IPS-20b (cell line): ENCODE measurements around the gene STRBP.

ENCODE experiments used
- H3K27ac ChIP-seq: one replicate; pipeline ENCODE4 v1.5.1; 2013; ENCODE audit warnings: low read length
- H3K27me3 ChIP-seq: 2 replicates; pipeline ENCODE4 v1.6.1; 2013; ENCODE audit warnings: mild to moderate bottlenecking, low read length, inconsistent platforms; ENCODE audit not compliant: insufficient read depth
- H3K36me3 ChIP-seq: 2 replicates; pipeline ENCODE4 v1.6.1; 2013; ENCODE audit warnings: low read depth, mild to moderate bottlenecking, inconsistent platforms, low read length, moderate library complexity; ENCODE audit not compliant: insufficient read depth
- H3K4me1 ChIP-seq: 2 replicates; pipeline ENCODE4 v1.6.1; 2013; ENCODE audit warnings: mild to moderate bottlenecking, control low read depth, inconsistent platforms, low read length, moderate library complexity; ENCODE audit not compliant: insufficient read depth
- H3K4me3 ChIP-seq: 2 replicates; pipeline ENCODE4 v1.5.1; 2013; ENCODE audit warnings: mild to moderate bottlenecking, low read length, inconsistent platforms
- H3K9ac ChIP-seq: 2 replicates; pipeline ENCODE4 v1.6.1; 2013; ENCODE audit warnings: low read depth, mild to moderate bottlenecking, inconsistent platforms, low read length, moderate library complexity
- H3K9me3 ChIP-seq: 2 replicates; pipeline ENCODE4 v1.6.1; 2013; ENCODE audit warnings: mild to moderate bottlenecking, low read depth, low read length, inconsistent platforms; ENCODE audit not compliant: insufficient read depth

STRBP gene

DNA sequence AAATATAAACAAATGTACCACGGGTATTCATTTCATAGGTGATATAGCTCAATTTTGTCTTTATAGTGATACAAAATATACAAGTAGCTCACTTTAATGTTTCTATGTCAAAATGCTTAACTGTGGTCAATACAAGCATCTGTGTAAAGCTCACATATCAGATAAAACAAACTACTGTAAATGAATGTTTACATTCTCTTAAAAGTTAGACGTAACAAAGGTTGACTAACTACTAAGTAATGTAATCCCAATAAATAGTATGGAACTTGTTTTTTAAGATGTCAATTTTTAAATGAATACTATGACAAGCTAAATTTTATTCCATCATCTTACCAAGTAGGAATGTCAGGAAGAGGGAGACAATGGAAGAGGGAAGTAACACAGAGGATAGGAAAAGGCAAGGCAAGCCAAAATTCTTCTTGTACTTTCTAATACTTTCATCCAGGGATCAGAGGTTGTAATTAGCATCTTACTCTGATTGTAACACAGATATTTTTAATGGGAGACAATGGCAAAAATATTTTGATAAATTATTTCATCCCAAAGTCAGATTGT, 105.5 kb downstream of the STRBP start:
- Histone ChIP-seq H3K36me3 (peaks cover 18% of the 10 kb centered on the region), H3K27ac (no peak overlapping the region), H3K9ac (no peak overlapping the region), H3K27me3 (no peaks in the 10 kb centered on the region), H3K4me3 (no peak overlapping the region), H3K4me1 (no peaks in the 10 kb centered on the region), H3K9me3 (no peaks in the 10 kb centered on the region)

DNA sequence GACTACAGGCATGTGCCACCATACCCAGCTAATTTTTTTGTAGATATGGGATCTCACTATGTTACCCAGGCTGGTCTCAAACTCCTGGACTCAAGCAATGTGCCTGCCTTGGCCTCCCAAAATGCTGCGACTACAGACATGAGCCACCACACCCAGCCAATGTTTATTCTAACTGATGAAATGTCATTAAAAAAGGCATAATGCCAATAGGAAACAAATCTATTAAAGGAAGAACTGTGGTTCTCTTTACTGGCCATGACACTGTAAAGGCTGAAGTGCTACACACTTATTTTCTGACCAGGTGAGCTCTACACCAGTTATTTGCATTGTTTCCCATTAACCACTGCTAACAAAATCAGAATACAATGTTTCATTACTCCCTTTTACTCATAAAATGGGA, 106.0 kb downstream of the STRBP start:
- Histone ChIP-seq H3K9me3 (no peaks in the 10 kb centered on the region), H3K27ac (no peak overlapping the region), H3K4me3 (no peak overlapping the region), H3K4me1 (no peaks in the 10 kb centered on the region), H3K36me3 (peaks cover 23% of the 10 kb centered on the region), H3K9ac (no peak overlapping the region), H3K27me3 (no peaks in the 10 kb centered on the region)

DNA sequence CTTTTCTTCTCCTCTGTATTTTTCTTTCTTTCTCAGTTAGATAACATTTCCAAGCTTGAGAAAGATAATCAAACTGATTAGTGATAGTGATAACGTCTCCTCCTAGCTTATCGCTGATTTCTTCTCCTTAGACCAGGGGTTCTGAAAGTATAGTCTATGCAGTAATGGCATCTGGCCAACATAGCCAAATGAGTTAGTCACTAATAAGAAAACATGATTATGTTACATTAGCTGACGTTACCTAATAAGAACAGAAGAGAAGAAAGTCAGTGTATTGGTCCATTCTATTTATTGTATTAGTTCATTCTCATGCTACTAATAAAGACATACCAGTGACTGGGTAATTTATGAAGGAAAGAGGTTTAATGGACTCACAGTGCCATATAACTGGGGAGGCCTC, 111.2 kb downstream of the STRBP start:
- no peaks in the 10 kb centered on the region for H3K27me3 ChIP-seq
- H3K4me1 ChIP-seq, result no peaks in the 10 kb centered on the region
- no peak overlapping the region for H3K27ac ChIP-seq
- no peak overlapping the region for H3K4me3 ChIP-seq
- H3K36me3 ChIP-seq, result peaks cover 31% of the 10 kb centered on the region
- no peak overlapping the region for H3K9ac ChIP-seq
- H3K9me3 ChIP-seq, result no peaks in the 10 kb centered on the region

- peaks cover 32% of the 10 kb centered on the region for H3K36me3 ChIP-seq
- no peaks in the 10 kb centered on the region for H3K27me3 ChIP-seq
Measured at GRCh38 chr9:123150708-123151503, 117.5 kb downstream of the STRBP start.

GRCh38 chr9:123149067-123149466, 119.3 kb downstream of the STRBP start:
- Histone ChIP-seq H3K4me3 (no peak overlapping the region), H3K9ac (no peak overlapping the region), H3K9me3 (no peaks in the 10 kb centered on the region), H3K27ac (no peak overlapping the region), H3K36me3 (peaks cover 39% of the 10 kb centered on the region), H3K4me1 (no peaks in the 10 kb centered on the region), H3K27me3 (no peaks in the 10 kb centered on the region)

More at GRCh38 chr9:123150708-123151503, 117.5 kb downstream of the STRBP start:
- Histone ChIP-seq H3K4me1 (no peaks in the 10 kb centered on the region), H3K9me3 (no peaks in the 10 kb centered on the region), H3K9ac (no peak overlapping the region), H3K4me3 (no peak overlapping the region), H3K27ac (no peak overlapping the region)

DNA sequence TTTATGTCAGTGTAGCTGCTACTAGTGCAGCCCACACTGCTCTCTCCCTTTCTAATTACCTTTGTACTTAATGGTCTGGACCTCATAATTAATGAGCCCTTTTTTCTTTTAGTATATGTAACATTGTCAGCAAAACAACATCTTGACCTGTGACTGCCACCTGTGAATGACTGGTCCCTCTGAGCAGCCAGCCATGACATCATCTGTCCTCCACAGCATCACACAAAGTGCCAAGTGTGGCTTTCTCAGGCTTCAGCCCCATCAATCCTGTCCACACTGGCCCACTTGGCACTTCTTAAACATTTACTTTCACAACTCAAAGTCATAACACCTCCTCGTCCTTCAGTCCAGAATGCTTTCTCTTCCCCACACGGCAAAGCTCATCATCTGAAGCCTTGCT, 130.2 kb downstream of the STRBP start:
- H3K36me3 ChIP-seq, result peaks cover 43% of the 10 kb centered on the region
- H3K4me3 ChIP-seq, result no peak overlapping the region
- no peaks in the 10 kb centered on the region for H3K4me1 ChIP-seq
- no peak overlapping the region for H3K27ac ChIP-seq
- no peaks in the 10 kb centered on the region for H3K27me3 ChIP-seq
- H3K9ac ChIP-seq, result no peak overlapping the region
- no peaks in the 10 kb centered on the region for H3K9me3 ChIP-seq

- H3K9ac ChIP-seq, result no peak overlapping the region
- H3K27me3 ChIP-seq, result no peaks in the 10 kb centered on the region
- H3K27ac ChIP-seq, result no peak overlapping the region
- peaks cover 69% of the 10 kb centered on the region for H3K36me3 ChIP-seq
- H3K4me3 ChIP-seq, result no peak overlapping the region
- H3K4me1 ChIP-seq, result no peaks in the 10 kb centered on the region
- no peaks in the 10 kb centered on the region for H3K9me3 ChIP-seq
Measured at GRCh38 chr9:123135430-123135829, 133.0 kb downstream of the STRBP start.

DNA sequence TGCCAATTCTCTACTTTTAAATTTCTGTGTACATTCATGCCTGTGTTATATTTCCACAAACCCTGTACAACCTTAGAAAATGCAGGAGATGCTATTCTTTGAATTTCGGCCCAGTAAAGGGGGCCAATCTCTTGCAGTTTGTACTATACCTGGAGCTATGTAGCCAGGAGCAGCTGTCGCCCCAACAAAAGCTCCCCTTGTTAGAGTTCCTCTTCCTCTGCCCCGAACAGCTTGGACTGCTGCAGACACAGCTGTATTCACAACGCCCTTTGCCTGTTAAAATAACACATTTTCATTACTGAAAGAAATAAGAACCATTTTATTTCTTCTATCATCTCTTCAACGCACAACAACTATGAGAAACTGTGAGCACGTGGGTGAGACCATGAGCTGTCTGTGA, 135.7 kb downstream of the STRBP start:
- Histone ChIP-seq H3K9ac (no peak overlapping the region), H3K9me3 (no peaks in the 10 kb centered on the region), H3K4me3 (no peak overlapping the region), H3K4me1 (no peaks in the 10 kb centered on the region), H3K27ac (no peak overlapping the region), H3K36me3 (peaks cover 78% of the 10 kb centered on the region), H3K27me3 (no peaks in the 10 kb centered on the region)

DNA sequence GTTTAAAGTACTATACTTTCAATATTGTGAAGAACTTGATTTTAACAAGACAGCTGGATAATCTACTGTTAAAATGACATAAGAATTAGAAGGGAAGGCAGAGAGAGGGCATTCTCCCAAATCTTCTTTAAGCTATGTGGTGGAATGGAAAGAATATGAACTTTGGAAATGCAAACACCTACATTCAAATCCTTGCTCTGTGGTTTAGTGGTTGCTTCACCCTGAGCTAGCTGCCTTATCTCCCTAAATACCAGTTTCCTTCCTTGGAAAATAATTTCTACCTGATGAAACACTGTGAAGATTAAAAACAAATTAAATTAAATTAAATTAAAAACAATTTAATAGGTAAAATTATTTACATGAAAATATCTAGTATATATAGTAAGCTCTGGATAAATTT, 136.4 kb downstream of the STRBP start:
- peaks cover 85% of the 10 kb centered on the region for H3K36me3 ChIP-seq
- no peak overlapping the region for H3K9ac ChIP-seq
- no peaks in the 10 kb centered on the region for H3K27me3 ChIP-seq
- no peaks in the 10 kb centered on the region for H3K9me3 ChIP-seq
- H3K27ac ChIP-seq, result no peak overlapping the region
- no peak overlapping the region for H3K4me3 ChIP-seq
- H3K4me1 ChIP-seq, result no peaks in the 10 kb centered on the region

DNA sequence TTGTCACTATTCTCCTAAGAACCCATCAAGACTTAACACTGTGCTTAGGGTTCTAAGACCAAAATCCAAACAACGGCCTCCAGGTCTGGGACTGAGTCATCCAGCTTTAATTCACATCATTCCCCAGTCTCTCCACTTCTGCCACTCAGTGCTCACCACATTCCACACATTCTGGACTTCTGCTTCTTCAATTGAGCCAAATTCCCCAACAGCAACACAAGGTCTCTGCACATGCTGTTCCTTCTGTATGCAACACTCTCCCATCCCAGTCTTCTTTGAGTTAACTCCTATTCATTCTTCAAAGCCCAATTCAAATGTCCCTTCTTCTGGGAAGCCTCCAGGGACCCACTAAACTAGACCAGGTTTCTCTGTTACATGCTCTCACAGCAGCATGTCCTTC, 137.1 kb downstream of the STRBP start:
- no peak overlapping the region for H3K27ac ChIP-seq
- H3K9me3 ChIP-seq, result no peaks in the 10 kb centered on the region
- H3K36me3 ChIP-seq, result peaks cover 86% of the 10 kb centered on the region
- no peaks in the 10 kb centered on the region for H3K27me3 ChIP-seq
- H3K4me1 ChIP-seq, result no peaks in the 10 kb centered on the region; the same call in 1 of the 2 replicates
- H3K4me3 ChIP-seq, result no peak overlapping the region
- no peak overlapping the region for H3K9ac ChIP-seq

DNA sequence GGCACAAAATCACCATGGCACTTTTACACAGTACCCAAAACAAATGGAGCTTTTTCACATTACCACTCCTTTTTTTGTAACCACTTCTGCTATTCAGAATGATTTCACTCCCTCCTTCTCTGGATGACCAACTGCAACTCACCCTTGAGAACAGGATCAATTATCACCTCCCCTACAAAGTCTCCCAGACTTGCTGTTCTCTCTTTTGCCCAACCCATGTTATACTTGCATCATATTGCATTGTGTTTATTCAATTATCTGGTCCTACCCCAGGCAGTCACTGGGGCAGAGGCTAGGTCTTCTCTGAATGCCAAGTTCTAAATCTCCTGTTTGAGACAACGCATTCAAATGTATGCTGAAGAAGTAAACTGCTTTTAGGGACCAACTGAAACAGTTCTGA, 139.0 kb downstream of the STRBP start:
- Histone ChIP-seq H3K4me3 (no peak overlapping the region), H3K27ac (no peak overlapping the region), H3K4me1 (no peaks in the 10 kb centered on the region; the same call in 1 of the 2 replicates), H3K9me3 (no peaks in the 10 kb centered on the region), H3K27me3 (no peaks in the 10 kb centered on the region), H3K9ac (no peak overlapping the region), H3K36me3 (peaks cover 75% of the 10 kb centered on the region)

DNA sequence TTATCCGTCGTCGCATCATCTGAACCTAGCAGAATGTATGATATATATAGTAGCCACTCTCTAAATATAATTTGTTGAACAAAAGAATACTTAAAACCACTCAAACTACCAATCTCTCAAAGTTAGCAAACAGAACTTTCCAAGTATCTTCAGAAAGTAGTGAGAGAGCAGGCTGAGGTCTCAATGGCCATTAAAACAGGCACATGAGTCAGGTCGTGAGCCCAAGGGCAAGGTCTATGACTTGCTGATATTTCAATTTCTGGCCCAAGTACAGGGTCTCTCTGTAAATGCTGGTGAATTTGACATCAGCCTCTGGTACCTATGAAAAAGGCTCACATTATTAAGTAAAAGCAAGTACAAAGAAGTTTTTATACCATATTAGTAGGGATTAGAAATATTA, 139.8 kb downstream of the STRBP start:
- Histone ChIP-seq H3K4me1 (no peaks in the 10 kb centered on the region; the same call in 1 of the 2 replicates), H3K9ac (no peak overlapping the region), H3K4me3 (no peak overlapping the region), H3K36me3 (peaks cover 71% of the 10 kb centered on the region), H3K27ac (no peak overlapping the region), H3K9me3 (no peaks in the 10 kb centered on the region), H3K27me3 (no peaks in the 10 kb centered on the region)
